NCI-H1417 (cell line): ENCODE data around the gene NARS2.
A peak's percentile ranks its signal among the peaks of the same experiment; 100 is the strongest.
"Not testable (repeated sequence)": the region's sequence is repeated elsewhere in the genome, so short reads cannot be mapped to it uniquely, and the experiment has no call there.

Experiments
- DNase-seq, 3 experiments: peaks; one replicate each; lab custom pipeline; 2025; lab: John Stamatoyannopoulos, UW

NARS2 gene

GRCh38 chr11:78476066-78476465, 98.6 kb downstream of the NARS2 start:
- DNase-seq, result no peak

- DNase-seq, result no peak
Observed at GRCh38 chr11:78474451-78474850, 100.2 kb downstream of the NARS2 start.

GRCh38 chr11:78472905-78473304, 101.8 kb downstream of the NARS2 start:
- DNase-seq, result no peak

GRCh38 chr11:78472382-78472781, 102.3 kb downstream of the NARS2 start:
- no peak for DNase-seq

GRCh38 chr11:78470861-78471442, 103.7 kb downstream of the NARS2 start:
- no peak for DNase-seq

GRCh38 chr11:78469896-78470295, 104.8 kb downstream of the NARS2 start:
- DNase-seq, result no peak

- no peak for DNase-seq
Observed at GRCh38 chr11:78467931-78468330, 106.7 kb downstream of the NARS2 start.

GRCh38 chr11:78467370-78467769, 107.3 kb downstream of the NARS2 start:
- DNase-seq, result no peak

- DNase-seq, result no peak
Observed at GRCh38 chr11:78465169-78465942, 109.3 kb downstream of the NARS2 start.

- not testable (repeated sequence) for DNase-seq
Observed at GRCh38 chr11:78464787-78465168, 109.9 kb downstream of the NARS2 start.

- DNase-seq, result no peak
Observed at GRCh38 chr11:78460471-78460870, 114.2 kb downstream of the NARS2 start.

GRCh38 chr11:78459738-78460137, 114.9 kb downstream of the NARS2 start:
- DNase-seq, result no peak

GRCh38 chr11:78457448-78457847, 117.2 kb downstream of the NARS2 start:
- peak in 1 of 3 experiments; percentile 12 for DNase-seq

GRCh38 chr11:78453140-78453935, 121.3 kb downstream of the NARS2 start:
- DNase-seq, result no peak

GRCh38 chr11:78451371-78452150, 123.1 kb downstream of the NARS2 start:
- DNase-seq, result no peak

GRCh38 chr11:78450866-78451265, 123.8 kb downstream of the NARS2 start:
- DNase-seq, result no peak

GRCh38 chr11:78449866-78450265, 124.8 kb downstream of the NARS2 start:
- no peak for DNase-seq

GRCh38 chr11:78446210-78446609, 128.5 kb downstream of the NARS2 start:
- no peak for DNase-seq

- no peak for DNase-seq
Observed at GRCh38 chr11:78444726-78445125, 129.9 kb downstream of the NARS2 start.

GRCh38 chr11:78441956-78442355, 132.7 kb downstream of the NARS2 start:
- no peak for DNase-seq

GRCh38 chr11:78438298-78438975, 136.2 kb downstream of the NARS2 start:
- DNase-seq, result no peak

GRCh38 chr11:78432956-78433355, 141.7 kb downstream of the NARS2 start:
- peak in 1 of 3 experiments; percentile 17 for DNase-seq
